Type B pancreatic cell (in vitro differentiated cells): ENCODE data around the gene POMGNT2. TPM values are rescaled to one million over a fixed set of nuclear protein-coding genes. Genes with fewer than 3 reads are reported as not detected.

ENCODE experiments used
- DNase-seq: peaks from one replicate; pipeline ENCODE4 v3.0.0; 2021; ENCODE audit warnings: mixed read lengths; ENCODE audit not compliant: unreplicated experiment; ENCODE audit errors: extremely low spot score
- H3K27ac Mint-ChIP-seq: 2 replicates; pipeline ENCODE4 v1.8.0; 2021; ENCODE audit warnings: mild to moderate bottlenecking, mixed read lengths
- H3K27me3 Mint-ChIP-seq: 2 replicates; pipeline ENCODE4 v1.8.0; 2021; ENCODE audit warnings: mixed read lengths
- H3K36me3 Mint-ChIP-seq: 2 replicates; pipeline ENCODE4 v1.8.0; 2021; ENCODE audit warnings: mixed read lengths
- H3K4me1 Mint-ChIP-seq: one replicate; pipeline ENCODE4 v1.8.0; 2021; ENCODE audit warnings: mixed read lengths; ENCODE audit not compliant: unreplicated experiment
- H3K4me3 Mint-ChIP-seq: 2 replicates; pipeline ENCODE4 v1.8.0; 2021; ENCODE audit warnings: mild to moderate bottlenecking, mixed read lengths
- H3K9me3 Mint-ChIP-seq: 2 replicates; pipeline ENCODE4 v1.8.0; 2021; ENCODE audit warnings: mixed read lengths
- CTCF ChIP-seq: fragments of 200-600 bp; sonication (generic); conservative IDR thresholded peaks from 2 replicates; pipeline ENCODE4 v1.5.0; 2021; ENCODE audit warnings: antibody characterized with exemption, mild to moderate bottlenecking
- total RNA-seq: library from RNA; stranded (reverse); gene quantifications from 2 replicates; pipeline ENCODE4 v1.2.1, GENCODE V29; 2021; ENCODE audit warnings: low replicate concordance

Gene POMGNT2
- total RNA-seq, 1 donor from 2014 or later = 15.7 TPM

DNA sequence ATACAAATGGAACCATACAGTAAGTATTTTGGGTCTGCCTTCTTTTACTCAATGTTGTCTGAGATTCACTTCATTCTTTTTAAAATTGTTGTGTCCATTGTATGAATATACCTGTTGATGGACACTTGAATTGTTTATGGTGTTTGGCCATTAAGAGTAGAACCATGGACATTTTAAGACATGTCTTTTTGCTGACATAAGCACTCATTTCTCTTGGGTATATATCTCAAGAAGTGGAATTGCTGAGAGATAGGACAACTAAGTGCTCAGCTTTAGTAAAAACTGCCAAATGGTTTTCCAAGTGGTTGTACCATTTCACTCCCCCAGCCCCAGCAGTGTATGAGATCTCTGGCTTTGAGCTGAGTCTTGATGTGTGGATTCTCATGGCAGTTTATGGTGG, 28.2 kb downstream of the POMGNT2 start:
- H3K4me3 Mint-ChIP-seq = no peak overlapping the region
- peaks cover 30% of the 10 kb centered on the region for H3K36me3 Mint-ChIP-seq
- TF ChIP-seq CTCF = no peak
- peaks cover 9% of the 10 kb centered on the region for H3K27me3 Mint-ChIP-seq
- no peak overlapping the region for H3K27ac Mint-ChIP-seq
- peaks cover 4% of the 10 kb centered on the region for H3K9me3 Mint-ChIP-seq
- no peaks in the 10 kb centered on the region for H3K4me1 Mint-ChIP-seq
- DNase-seq = no peak

DNA sequence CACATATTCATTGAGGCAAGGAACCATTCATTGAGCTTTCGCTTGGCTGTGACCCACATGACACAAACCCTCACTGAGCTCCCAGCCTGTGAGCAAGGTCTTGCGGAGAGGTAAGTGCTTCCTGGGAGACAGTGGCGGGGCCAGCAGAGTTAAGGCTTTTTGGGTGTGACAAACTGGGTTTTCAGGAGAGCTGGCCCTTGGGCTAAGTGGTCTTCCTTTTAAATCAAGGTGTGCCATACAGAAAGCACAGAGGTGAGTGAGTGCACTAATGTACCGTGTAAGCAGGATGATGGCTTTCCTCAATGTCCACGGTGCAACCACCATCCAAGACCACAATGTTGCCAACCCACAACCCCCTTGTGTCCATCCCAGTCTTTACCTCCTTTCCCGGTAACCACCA, 28.6 kb downstream of the POMGNT2 start:
- DNase-seq = no peak
- Mint-ChIP-seq H3K27me3 (peaks cover 11% of the 10 kb centered on the region), H3K36me3 (peaks cover 26% of the 10 kb centered on the region), H3K4me1 (no peaks in the 10 kb centered on the region), H3K4me3 (no peak overlapping the region), H3K9me3 (peaks cover 4% of the 10 kb centered on the region), H3K27ac (no peak overlapping the region)
- TF ChIP-seq CTCF = no peak

DNA sequence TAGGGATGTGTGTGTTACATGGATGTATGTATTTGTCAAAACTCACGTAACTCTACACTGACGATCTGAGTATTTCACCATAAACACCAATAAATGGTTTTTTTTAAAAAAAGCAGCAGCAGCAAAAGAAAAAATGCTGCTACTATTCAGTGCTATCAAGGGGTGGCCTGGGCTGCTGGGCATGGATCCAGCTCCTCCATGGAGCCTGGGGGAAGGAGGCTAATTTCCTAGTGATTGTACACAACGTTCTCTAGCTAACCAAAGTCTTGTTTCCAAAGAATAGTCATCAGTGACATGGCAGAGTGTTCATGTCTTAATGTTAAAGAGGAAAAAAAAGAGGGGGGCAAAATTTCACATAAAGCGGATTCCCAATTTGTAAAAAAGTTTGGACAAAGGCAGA, 29.0 kb downstream of the POMGNT2 start:
- DNase-seq = no peak
- no peak overlapping the region for H3K4me3 Mint-ChIP-seq
- H3K4me1 Mint-ChIP-seq = no peaks in the 10 kb centered on the region
- peaks cover 4% of the 10 kb centered on the region for H3K9me3 Mint-ChIP-seq
- no peak for TF ChIP-seq CTCF
- H3K27me3 Mint-ChIP-seq = peaks cover 11% of the 10 kb centered on the region
- no peak overlapping the region for H3K27ac Mint-ChIP-seq
- H3K36me3 Mint-ChIP-seq = peaks cover 24% of the 10 kb centered on the region

DNA sequence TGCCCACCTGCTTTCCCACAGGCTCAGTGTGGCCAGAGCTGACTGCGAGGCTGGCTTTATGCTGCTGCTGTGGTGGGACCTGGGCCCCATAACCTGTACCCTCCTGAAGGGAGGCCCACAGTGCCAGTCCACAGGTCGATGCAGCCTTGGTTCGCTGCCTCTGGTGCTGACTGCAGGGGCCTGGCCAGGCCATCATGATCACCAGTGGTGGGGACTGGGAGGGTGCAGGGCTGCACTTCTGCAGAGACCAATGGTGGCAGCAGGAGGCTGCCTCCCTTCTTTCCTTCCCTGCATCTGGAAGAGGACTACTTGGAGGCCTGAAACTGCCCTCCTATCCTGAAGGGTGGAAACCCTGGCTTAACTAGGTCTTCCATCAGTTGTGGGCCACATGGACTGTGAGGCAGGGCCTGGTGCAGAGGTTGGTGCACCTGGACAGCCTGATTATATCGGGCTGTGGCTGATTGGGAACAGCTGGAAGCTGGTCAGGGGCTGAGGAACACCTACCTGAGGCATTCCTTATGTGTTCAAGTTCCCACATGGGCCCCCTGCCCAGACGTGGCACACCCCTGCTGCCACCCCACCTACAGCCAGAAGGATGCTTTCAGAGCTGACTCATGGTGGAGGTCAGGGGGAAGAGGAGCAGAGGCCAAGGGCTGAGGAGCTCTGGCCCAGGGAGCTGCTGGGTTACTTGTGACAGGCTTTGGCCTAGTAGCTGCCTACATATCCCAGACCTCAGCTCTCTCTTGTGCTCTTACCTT, 29.8 kb downstream of the POMGNT2 start:
- no peak for TF ChIP-seq CTCF
- peaks cover 4% of the 10 kb centered on the region for H3K9me3 Mint-ChIP-seq
- H3K36me3 Mint-ChIP-seq = peaks cover 24% of the 10 kb centered on the region
- DNase-seq = no peak
- H3K4me1 Mint-ChIP-seq = no peaks in the 10 kb centered on the region
- no peak overlapping the region for H3K4me3 Mint-ChIP-seq
- no peak overlapping the region for H3K27ac Mint-ChIP-seq
- H3K27me3 Mint-ChIP-seq = peaks cover 11% of the 10 kb centered on the region

GRCh38 chr3:43074901-43075689, 30.8 kb downstream of the POMGNT2 start:
- Mint-ChIP-seq H3K27ac (no peak overlapping the region), H3K36me3 (peaks cover 19% of the 10 kb centered on the region), H3K9me3 (peaks cover 4% of the 10 kb centered on the region), H3K4me3 (no peak overlapping the region), H3K27me3 (peaks cover 11% of the 10 kb centered on the region), H3K4me1 (no peaks in the 10 kb centered on the region)
- DNase-seq = no peak
- TF ChIP-seq CTCF = no peak
